GM12872 (cell line): ENCODE results near the gene NDUFAF5.

Source experiments
- TF ChIP-seq, protein P1 (sequence below): IDR thresholded peaks from 3 replicates; pipeline ENCODE4 v1.5.1; 2011; ENCODE audit warnings: low read depth, mild to moderate bottlenecking, low read length, moderate library complexity; ENCODE audit not compliant: insufficient read depth

Gene NDUFAF5

DNA sequence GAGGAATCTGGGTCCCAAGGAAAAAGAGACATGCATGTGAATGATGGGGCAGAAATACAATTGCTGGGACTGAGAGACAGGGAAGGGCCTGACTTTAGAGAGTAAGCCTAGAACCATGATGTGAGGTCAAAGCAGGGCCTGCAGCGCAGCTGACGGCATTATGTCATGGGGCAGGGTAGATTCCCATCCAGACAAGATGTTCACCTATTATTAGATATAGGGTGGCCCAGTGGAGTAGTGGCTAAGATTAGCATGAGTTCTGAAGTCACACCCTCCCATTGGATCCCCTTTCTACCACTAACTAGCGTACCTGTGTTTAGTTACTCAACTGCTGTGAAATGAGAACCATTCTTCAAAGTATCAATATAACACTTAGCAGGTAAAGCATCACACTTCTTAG, 39.6 kb downstream of the NDUFAF5 start:
- TF ChIP-seq, protein P1, sequence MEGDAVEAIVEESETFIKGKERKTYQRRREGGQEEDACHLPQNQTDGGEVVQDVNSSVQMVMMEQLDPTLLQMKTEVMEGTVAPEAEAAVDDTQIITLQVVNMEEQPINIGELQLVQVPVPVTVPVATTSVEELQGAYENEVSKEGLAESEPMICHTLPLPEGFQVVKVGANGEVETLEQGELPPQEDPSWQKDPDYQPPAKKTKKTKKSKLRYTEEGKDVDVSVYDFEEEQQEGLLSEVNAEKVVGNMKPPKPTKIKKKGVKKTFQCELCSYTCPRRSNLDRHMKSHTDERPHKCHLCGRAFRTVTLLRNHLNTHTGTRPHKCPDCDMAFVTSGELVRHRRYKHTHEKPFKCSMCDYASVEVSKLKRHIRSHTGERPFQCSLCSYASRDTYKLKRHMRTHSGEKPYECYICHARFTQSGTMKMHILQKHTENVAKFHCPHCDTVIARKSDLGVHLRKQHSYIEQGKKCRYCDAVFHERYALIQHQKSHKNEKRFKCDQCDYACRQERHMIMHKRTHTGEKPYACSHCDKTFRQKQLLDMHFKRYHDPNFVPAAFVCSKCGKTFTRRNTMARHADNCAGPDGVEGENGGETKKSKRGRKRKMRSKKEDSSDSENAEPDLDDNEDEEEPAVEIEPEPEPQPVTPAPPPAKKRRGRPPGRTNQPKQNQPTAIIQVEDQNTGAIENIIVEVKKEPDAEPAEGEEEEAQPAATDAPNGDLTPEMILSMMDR, result no peak

DNA sequence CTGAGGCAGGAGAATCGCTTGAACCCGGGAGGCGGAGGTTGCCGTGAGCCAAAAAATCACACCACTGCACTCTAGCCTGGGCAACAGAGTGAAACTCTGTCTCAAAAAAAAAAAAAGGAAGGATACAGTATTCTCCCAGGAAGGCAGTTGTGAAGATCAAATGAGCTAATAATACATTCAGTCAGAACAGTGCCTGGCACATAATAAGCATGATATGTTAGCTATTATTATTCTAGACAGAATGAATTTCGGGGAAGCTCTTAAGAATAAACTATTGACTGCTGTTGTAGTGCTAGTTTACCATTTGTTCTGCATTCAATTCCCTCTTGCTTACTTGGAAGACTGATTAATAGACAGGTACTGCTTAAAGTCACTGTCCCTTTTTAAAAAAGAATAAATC, 40.6 kb downstream of the NDUFAF5 start:
- TF ChIP-seq, protein P1, result no peak

DNA sequence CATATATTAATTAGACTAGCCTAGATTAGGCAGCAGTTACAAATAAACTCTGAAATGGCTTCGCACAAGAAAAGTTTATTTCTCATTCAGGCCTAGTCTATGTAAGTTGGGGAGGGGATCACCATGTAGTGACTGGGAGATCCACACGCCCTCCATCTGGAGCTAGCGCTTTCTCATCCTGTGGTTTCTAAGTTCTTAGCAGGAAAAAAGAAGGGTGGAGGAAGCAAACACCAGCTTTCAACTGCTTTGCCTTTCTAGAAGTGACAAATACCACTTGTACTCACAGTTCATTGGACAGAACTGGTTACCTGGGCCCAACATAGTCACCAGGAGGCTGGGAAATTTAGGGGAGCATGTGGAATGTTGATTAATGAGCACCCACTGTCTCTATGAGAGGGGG, 46.6 kb downstream of the NDUFAF5 start:
- TF ChIP-seq, protein P1, result no peak

DNA sequence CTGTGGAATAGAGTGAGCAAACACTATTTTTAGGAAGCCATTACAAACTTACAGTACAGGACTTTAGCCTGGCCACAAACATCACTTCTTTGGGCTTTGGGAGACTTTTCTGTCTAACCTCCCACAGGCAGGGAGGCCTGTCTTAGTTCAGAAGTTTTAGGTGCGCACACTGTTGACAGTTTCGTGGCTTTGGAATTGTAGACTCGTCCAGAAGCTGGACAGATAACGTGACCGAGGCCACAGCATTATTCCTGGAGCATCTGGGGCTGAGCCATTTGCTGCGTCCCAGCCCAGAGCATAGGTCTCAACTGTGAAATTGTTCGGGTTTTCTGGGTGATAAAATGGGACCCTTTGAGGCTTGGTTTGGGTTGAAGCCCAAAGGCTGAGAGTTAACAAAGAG, 53.8 kb downstream of the NDUFAF5 start:
- TF ChIP-seq, protein P1, result no peak

DNA sequence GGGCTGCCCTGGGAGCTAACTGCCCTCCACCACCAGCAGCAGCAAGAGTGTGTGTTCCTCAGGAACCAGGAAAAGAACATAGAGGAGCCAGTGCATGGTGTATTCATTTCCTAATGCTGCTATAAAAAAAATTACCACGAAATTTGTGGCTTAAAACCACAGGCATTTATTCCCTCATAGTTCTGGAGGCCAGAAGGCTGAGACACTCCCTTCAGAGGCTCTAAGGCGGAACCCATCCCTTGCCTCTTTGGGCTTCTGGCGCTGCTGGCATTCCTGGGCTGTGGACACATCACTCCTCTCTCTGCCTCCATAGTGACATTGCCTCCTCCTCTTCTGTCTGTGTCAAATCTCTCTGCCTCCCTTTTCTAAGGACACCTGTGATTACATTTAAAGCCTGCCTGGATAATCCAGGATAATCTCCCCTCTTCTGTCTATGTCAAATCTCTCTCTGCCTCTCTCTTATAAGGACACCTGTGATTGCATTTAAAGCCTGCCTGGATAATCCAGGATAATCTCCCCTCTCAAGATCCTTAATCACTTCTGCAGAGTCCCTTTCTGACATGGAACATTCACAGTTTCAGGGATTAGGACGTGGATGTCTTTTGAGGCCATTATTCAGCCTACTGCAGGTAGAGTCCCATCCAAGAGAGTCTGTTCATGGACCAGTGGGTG, 54.7 kb downstream of the NDUFAF5 start:
- TF ChIP-seq, protein P1, result no peak

DNA sequence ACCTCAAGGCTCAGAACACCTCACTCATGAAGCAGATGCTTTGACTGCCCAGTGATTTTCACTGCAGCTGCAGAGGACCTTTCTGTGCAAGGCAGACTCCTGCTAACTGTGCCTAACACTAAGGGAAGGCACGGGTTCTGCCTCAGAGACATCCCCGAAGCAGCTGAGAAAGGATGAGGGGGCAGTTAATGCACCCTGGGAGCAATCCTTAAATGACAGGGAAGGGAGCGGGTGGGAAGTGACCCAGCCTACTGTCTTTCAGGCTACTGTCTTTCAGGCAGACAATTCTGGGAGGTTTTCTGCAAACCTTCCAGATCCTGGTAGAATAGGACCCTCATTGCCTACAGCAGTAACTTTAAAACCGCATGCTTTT, 55.3 kb downstream of the NDUFAF5 start:
- TF ChIP-seq, protein P1, result no peak

DNA sequence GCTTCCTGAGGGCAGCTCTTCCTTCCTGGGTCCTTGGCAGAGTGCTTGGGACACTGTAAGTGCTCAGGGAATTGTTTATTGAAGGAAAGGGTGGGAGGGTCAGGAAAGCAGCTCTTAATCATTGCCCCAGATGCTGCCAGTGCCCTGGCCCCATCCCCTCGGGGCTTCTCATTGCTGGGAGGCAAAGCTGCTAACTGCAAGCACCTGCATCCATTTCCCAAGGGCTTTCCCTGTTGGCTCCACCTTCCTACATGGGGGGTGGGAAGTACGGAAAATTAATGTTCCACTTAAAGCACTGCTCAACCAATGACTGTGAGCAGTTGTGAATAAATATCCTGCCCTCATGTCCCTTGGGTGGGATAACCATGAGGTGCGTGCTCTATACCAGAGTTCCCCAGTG, 56.4 kb downstream of the NDUFAF5 start:
- TF ChIP-seq, protein P1, result no peak

DNA sequence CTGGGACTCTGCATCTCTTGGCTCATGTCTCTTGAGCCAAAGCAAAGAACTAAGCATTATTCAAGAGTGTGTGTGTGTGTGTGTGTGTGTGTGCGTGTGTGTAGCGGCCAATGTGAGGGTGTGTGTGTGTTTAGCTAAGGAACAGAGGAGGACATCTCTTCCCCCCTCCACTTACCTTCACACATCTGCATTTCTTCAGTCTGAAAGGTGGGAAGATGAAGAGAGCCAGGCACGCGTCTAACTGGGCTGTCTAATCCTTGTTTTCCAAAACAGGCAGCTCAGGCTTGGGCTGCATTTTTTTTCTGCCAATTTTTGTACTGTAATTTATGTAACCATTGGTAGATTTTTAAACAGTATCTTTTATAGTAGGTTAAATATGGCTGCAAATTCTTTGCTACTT, 59.5 kb downstream of the NDUFAF5 start:
- TF ChIP-seq, protein P1, result no peak
